Spinal cord (tissue), 10 donors: ENCODE results near the gene PRR33. TPM values are rescaled to one million over a fixed set of nuclear protein-coding genes. Genes with fewer than 3 reads are reported as not detected.

Source experiments
- DNase-seq, 6 donors: peaks; one replicate each; pipeline versions ENCODE4 v3.0.0 to v3.0.0-alpha.2; 2013 to 2015; ENCODE audit warnings: low spot score in 6 of 6, low read depth in 4 of 6
- H3K27ac ChIP-seq: one replicate; pipeline ENCODE4 v1.5.1; 2013; ENCODE audit warnings: low read depth, low read length, control low read depth
- H3K27me3 ChIP-seq: one replicate; pipeline ENCODE4 v1.6.1; 2013; ENCODE audit warnings: low read length; ENCODE audit not compliant: control insufficient read depth, insufficient read depth
- H3K36me3 ChIP-seq: one replicate; pipeline ENCODE4 v1.6.1; 2013; ENCODE audit warnings: low read length; ENCODE audit not compliant: control insufficient read depth, insufficient read depth
- H3K4me1 ChIP-seq: one replicate; pipeline ENCODE4 v1.6.1; 2013; ENCODE audit warnings: low read length; ENCODE audit not compliant: control insufficient read depth, insufficient read depth
- H3K4me3 ChIP-seq: one replicate; pipeline ENCODE4 v1.5.1; 2013; ENCODE audit warnings: low read depth, low read length, control low read depth
- H3K9me3 ChIP-seq: one replicate; pipeline ENCODE4 v1.6.1; 2013; ENCODE audit warnings: low read length; ENCODE audit not compliant: control insufficient read depth, insufficient read depth
- WGBS: methylation state at CpG from one replicate; pipeline ENCODE4 v1.1.5; 2013; ENCODE audit warnings: missing lambda C conversion rate; ENCODE audit not compliant: insufficient coverage; 5-methylcytosine and 5-hydroxymethylcytosine counted together
- polyA plus RNA-seq, 2 donors: library from polyadenylated mRNA; unstranded; fragments of 120-200 nt; gene quantifications; one replicate each; pipeline ENCODE4 v1.2.1, GENCODE V29; 2013; ENCODE audit not compliant: insufficient read length in 2 of 2
- total RNA-seq, 2 donors: library from RNA; depleted of rRNA in 1 of 2; stranded (reverse); fragments of 120-200 nt in 1 of 2; fragments of >200 nt in 1 of 2; gene quantifications; one replicate each; pipeline versions ENCODE4 v1.2.3 to v1.2.4, GENCODE V29; 2013 to 2014
- donor health status: healthy.

PRR33 gene
- total and polyA plus RNA-seq, 4 donors: 0.08 to 0.21 TPM; not detected in 2

DNA sequence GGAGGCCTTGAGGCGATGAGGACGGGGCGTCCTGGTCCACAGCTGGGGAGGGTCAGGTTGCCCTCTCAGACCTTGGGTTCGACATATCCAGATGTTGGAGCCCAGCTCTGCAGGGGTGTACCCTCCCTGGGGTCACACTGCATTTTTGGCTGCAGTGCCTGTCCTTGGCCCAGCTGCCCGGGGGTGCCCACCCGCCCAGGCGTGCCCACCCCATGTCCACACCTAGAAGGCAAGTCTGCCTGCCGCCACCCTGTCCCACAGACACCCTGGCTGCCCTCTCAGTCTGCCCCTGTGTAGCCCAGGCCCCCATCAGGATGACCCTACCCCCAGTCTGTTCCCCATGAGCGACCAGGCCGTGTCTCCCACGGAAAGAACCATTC is 35.8 kb downstream of the PRR33 start:
- WGBS: 90% methylated on average over 11 of the region's 11 CpGs
- no peaks in the 10 kb centered on the region for H3K27me3 ChIP-seq
- H3K4me3 ChIP-seq: no peak overlapping the region
- H3K4me1 ChIP-seq: no peaks in the 10 kb centered on the region
- no peaks in the 10 kb centered on the region for H3K36me3 ChIP-seq
- no peak for DNase-seq
- H3K9me3 ChIP-seq: no peaks in the 10 kb centered on the region
- no peak overlapping the region for H3K27ac ChIP-seq

GRCh38 chr11:1854949-1855885 is 36.5 kb downstream of the PRR33 start:
- no peaks in the 10 kb centered on the region for H3K36me3 ChIP-seq
- no peaks in the 10 kb centered on the region for H3K9me3 ChIP-seq
- no peaks in the 10 kb centered on the region for H3K4me1 ChIP-seq
- H3K27ac ChIP-seq: no peak overlapping the region
- no peak for DNase-seq
- H3K4me3 ChIP-seq: no peak overlapping the region
- no peaks in the 10 kb centered on the region for H3K27me3 ChIP-seq
- WGBS: 73% methylated on average over 26 of the region's 26 CpGs

DNA sequence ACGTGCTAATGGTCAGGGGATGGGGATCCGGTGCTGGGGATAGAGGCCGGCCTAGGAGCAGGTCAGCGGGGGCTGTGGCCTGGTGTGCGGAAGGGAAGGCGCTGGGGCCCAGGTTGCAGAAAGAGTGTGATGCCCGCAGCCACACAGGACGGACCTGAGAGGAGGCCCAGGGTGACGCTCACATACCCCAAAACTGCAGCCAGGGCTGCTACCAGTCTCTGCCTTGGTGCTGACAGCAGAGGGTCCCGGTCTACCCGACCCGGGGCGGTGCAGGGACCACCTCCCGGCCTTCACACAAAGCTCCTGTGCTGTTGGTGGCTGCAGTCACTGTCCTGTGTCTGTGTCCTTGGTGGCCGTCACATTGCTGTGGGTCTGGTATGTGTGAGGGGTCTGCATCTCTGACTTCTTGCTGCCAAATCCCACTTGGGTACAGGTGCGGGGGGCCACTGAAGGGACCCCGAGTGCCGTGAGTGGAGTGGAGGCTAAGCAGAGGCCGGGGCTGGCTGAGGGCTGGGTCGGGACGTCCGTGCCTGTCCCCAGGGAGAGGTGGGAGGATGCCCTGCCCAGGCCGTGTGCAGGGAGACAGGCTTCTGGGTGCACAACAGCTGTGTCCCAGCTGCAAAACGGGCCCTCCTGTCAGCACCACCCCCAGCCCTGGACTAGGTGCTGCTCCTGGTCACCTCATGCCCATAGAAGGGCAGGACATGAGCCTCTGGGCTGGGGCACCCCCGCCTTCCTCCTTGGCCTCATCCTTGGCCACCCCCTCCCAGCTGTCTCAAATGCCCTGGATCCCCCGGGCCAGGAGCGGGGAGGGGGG is 37.4 kb downstream of the PRR33 start:
- H3K27me3 ChIP-seq: no peaks in the 10 kb centered on the region
- H3K4me1 ChIP-seq: no peaks in the 10 kb centered on the region
- WGBS: 87% methylated on average over 20 of the region's 27 CpGs
- DNase-seq: no peak
- H3K9me3 ChIP-seq: no peaks in the 10 kb centered on the region
- H3K4me3 ChIP-seq: no peak overlapping the region
- H3K27ac ChIP-seq: no peak overlapping the region
- H3K36me3 ChIP-seq: no peaks in the 10 kb centered on the region

DNA sequence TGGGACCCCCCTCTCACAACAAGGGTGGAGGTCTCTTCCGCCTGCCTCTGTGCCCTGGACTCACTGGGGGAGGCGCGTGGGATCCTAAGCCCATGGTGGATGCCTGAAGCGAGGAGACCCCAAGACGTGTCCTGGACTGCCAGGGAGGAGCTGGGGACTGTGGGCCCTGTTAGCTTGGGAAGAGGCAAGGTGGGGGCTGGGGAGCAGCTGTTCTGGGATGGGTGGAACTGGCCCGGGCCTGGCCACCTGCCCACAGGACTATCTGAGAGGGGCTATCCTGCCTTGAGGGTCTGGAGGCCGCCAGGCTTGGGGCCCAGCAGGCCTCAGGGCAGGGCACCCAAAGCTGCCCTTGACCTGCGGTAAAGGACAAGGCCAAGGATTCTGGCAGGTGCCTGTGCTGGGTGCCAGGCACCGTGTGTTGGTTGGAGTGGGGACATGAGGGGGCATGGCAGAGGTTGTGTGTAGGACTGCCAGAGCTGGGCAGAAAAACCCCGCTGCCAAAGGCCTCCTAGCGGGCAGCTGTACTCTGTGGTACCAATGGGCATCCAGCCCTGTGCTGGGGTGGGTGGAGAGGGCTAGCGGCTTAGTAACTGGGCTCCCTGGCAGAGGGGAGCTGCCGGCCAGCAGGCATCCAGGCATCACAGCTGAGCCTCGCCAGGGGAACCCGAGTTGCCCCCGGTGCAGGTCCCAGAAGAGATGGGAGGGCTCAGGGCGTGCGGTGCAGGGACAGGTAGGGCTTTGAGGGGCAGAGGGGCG is 38.1 kb downstream of the PRR33 start:
- H3K4me1 ChIP-seq: no peaks in the 10 kb centered on the region
- H3K36me3 ChIP-seq: no peaks in the 10 kb centered on the region
- H3K27me3 ChIP-seq: no peaks in the 10 kb centered on the region
- H3K9me3 ChIP-seq: no peaks in the 10 kb centered on the region
- 87% methylated on average over 19 of the region's 19 CpGs for WGBS
- H3K27ac ChIP-seq: no peak overlapping the region
- DNase-seq: no peak
- no peak overlapping the region for H3K4me3 ChIP-seq

DNA sequence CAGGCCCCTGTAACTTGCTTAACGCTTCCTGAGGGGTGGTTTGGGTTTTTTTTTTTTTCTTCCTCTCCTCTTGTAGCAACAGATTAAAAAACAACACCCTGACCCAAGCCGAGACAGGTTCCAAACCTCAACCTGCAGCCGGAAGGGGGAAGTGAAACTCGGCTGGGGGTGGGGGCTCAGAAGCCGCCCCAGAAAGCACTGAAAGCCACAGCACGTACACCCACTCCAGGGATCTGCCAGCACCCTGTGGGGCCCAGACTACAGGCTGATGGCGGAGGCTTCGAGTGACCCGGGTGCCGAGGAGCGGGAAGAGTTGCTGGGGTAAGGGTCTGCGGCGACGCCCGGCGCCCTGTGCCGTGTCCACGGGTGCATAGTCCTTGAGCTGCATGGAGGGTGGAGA is 38.8 kb downstream of the PRR33 start, which contains the start of gene LSP1:
Gene LSP1 (plus strand): TSS at position 208 of the 400 bp plus-strand sequence. CDS start 61 bp downstream, at position 269.
- H3K27me3 ChIP-seq: no peaks in the 10 kb centered on the region
- no peak within 1 kb of the TSS for H3K4me3 ChIP-seq
- H3K4me1 ChIP-seq: no peaks in the 10 kb centered on the region
- no peak within 1 kb of the TSS for H3K27ac ChIP-seq
- WGBS: 76% methylated on average over 16 of the region's 18 CpGs
- H3K36me3 ChIP-seq: no peaks in the 10 kb centered on the region
- H3K9me3 ChIP-seq: no peaks in the 10 kb centered on the region
- DNase-seq: no peak

- no peaks in the 10 kb centered on the region for H3K27me3 ChIP-seq
- no peak overlapping the region for H3K27ac ChIP-seq
- no peak for DNase-seq
- no peaks in the 10 kb centered on the region for H3K4me1 ChIP-seq
- no peaks in the 10 kb centered on the region for H3K36me3 ChIP-seq
- no peak overlapping the region for H3K4me3 ChIP-seq
- WGBS: 87% methylated on average over 22 of the region's 25 CpGs
- no peaks in the 10 kb centered on the region for H3K9me3 ChIP-seq
These were observed 39.3 kb downstream of the PRR33 start for GRCh38 chr11:1852271-1852876.

DNA sequence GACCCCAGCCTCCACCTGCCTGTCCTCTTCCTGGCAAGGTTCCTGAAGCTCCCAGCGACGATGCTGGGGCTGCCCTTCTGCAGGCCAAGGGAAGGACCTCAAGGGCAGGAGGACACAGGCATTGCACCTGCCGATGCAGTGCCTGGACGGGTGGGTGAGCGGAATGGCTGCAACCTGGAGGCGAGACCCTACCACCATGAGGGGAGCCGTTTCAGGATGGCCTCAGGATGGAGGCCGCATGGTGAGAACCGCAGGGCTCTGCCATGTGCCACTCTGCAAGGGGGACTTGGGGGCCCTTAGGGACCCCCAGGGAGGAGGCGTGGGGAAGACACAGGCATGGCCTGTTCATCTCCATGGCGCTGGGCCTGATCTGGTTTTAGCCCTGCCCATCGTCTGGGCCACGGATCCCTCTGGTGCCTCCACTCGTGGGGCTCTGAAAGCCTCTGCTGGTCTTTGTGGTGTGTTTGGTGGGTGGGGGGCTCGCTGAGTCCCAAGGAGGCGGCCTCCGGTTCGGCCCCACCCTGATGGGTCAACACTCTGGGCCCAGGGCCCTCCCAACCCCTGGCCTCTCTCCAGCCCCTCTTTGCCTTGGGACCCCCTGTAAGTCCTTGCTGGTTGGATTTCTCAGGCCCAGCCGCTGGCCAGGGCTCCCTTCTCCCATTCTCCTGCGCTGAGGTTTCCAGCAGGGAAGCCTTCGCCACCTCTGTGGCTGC is 40.1 kb downstream of the PRR33 start:
- no peaks in the 10 kb centered on the region for H3K36me3 ChIP-seq
- no peaks in the 10 kb centered on the region for H3K27me3 ChIP-seq
- WGBS: 88% methylated on average over 20 of the region's 21 CpGs
- H3K9me3 ChIP-seq: no peaks in the 10 kb centered on the region
- H3K4me3 ChIP-seq: no peak overlapping the region
- H3K27ac ChIP-seq: no peak overlapping the region
- DNase-seq: no peak
- no peaks in the 10 kb centered on the region for H3K4me1 ChIP-seq

DNA sequence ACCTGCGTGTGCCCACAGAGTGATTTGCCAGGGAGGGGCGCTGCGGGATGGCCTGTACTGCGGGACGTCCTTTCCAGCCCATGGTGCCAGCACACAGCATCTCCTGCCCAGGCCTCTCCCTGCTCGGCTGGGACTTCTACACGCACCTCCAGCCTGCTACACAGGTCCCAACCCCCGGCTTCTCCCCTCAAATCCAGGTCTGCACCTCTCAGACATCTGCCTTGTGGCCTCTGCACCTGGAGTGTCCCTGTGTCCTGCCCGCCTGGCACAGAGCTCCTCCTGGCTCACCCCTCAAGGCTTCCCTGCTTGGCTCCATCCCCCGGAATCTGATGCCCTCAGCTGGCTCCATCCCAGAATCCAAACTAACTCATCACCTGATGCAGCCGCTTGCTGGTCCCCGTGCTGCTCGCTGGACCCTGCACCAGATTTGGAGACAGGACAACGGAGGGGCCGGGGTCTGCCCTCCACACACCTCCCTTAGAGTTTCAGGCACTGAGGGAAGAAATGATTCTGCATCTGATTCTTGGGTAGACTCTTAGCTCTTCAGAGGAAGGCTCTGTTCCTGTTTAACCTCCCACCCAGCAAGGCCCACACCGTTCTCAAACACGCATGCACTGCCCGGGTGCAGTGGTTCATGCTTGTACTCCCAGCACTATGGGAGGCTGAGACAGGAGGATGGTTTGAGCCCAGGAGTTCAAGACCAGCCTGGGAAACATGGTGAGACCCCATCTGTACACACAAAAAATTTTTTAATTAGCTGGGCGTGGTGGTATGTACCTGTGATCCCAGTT is 42.9 kb downstream of the PRR33 start:
- WGBS: 83% methylated on average over 14 of the region's 19 CpGs
- Histone ChIP-seq H3K36me3 (no peaks in the 10 kb centered on the region), H3K27ac (no peak overlapping the region), H3K9me3 (no peaks in the 10 kb centered on the region), H3K4me1 (peaks cover 4% of the 10 kb centered on the region), H3K27me3 (peaks cover 2% of the 10 kb centered on the region), H3K4me3 (no peak overlapping the region)
- no peak for DNase-seq
